Daoy (cell line): Measurements from ENCODE around the gene BCL11B. TPM values are rescaled to one million over a fixed set of nuclear protein-coding genes. Genes with fewer than 3 reads are reported as not detected.
A peak's percentile ranks its signal among the peaks of the same experiment; 100 is the strongest.
"Not testable (repeated sequence)": the region's sequence is repeated elsewhere in the genome, so short reads cannot be mapped to it uniquely, and the experiment has no call there.

Source experiments
- DNase-seq: peaks from one replicate; pipeline ENCODE4 v3.0.0-alpha.2; 2015; ENCODE audit warnings: low read depth
- total RNA-seq: library from RNA; depleted of rRNA; stranded (reverse); fragments of >200 nt; shearing (Covaris generic); gene quantifications from 2 replicates; pipeline ENCODE4 v1.2.3, GENCODE V29; 2014

The BCL11B gene
- total RNA-seq, 1 experiment from 2014 or later: 4.4 TPM

GRCh38 chr14:99201351-99202073, 70.5 kb downstream of the BCL11B start:
- no peak for DNase-seq

GRCh38 chr14:99200654-99201005, 71.4 kb downstream of the BCL11B start:
- no peak for DNase-seq

- no peak for DNase-seq
Observed at GRCh38 chr14:99199846-99200653, 71.9 kb downstream of the BCL11B start.

GRCh38 chr14:99198746-99199502, 73.1 kb downstream of the BCL11B start:
- DNase-seq: no peak

- DNase-seq: no peak
Observed at GRCh38 chr14:99196310-99196650, 75.7 kb downstream of the BCL11B start.

- DNase-seq: peak; percentile 71
Observed at GRCh38 chr14:99195602-99196309, 76.2 kb downstream of the BCL11B start.

- no peak for DNase-seq
Observed at GRCh38 chr14:99194736-99195135, 77.3 kb downstream of the BCL11B start.

- DNase-seq: no peak
Observed at GRCh38 chr14:99194136-99194535, 77.9 kb downstream of the BCL11B start.

GRCh38 chr14:99192830-99193229, 79.2 kb downstream of the BCL11B start:
- DNase-seq: no peak

- DNase-seq: peak; percentile 88
Observed at GRCh38 chr14:99192028-99192621, 79.9 kb downstream of the BCL11B start.

GRCh38 chr14:99191395-99192027, 80.5 kb downstream of the BCL11B start:
- DNase-seq: no peak

GRCh38 chr14:99190696-99191394, 81.2 kb downstream of the BCL11B start:
- DNase-seq: no peak

- DNase-seq: no peak
Observed at GRCh38 chr14:99189201-99189801, 82.7 kb downstream of the BCL11B start.

GRCh38 chr14:99188731-99189191, 83.2 kb downstream of the BCL11B start:
- DNase-seq: peak; percentile 48

GRCh38 chr14:99187858-99188257, 84.1 kb downstream of the BCL11B start:
- DNase-seq: no peak

GRCh38 chr14:99186956-99187690, 84.9 kb downstream of the BCL11B start:
- no peak for DNase-seq

GRCh38 chr14:99186336-99186735, 85.7 kb downstream of the BCL11B start:
- not testable (repeated sequence) for DNase-seq

- no peak for DNase-seq
Observed at GRCh38 chr14:99185436-99186068, 86.4 kb downstream of the BCL11B start.

- DNase-seq: no peak
Observed at GRCh38 chr14:99183716-99184115, 88.3 kb downstream of the BCL11B start.
